Measurements from ENCODE around the gene NMT1. TPM values are rescaled to one million over a fixed set of nuclear protein-coding genes. Genes with fewer than 3 reads are reported as not detected.

Gene NMT1
- total and polyA plus RNA-seq, 2 of the 13 experiments (the other 11 are each of a cell fraction or from before 2014, with no cell fraction given) = 75.7 to 142 TPM

- TF ChIP-seq HMGXB3 (CRISPR knock-in tag; IDR thresholded peaks at IDR 0.05; ENCODE audit: borderline replicate concordance) (peak; percentile 75; the same call in 1 of the 2 replicates), GRHL1 (CRISPR knock-in tag; conservative IDR thresholded peaks at IDR 0.05) (no peak), MED8 (CRISPR knock-in tag; IDR thresholded peaks at IDR 0.05; ENCODE audit: insufficient replicate concordance) (no peak), EEA1 (CRISPR knock-in tag; IDR thresholded peaks at IDR 0.05; ENCODE audit: borderline replicate concordance) (0 out of 2 replicates have a peak, but pooled peaks have one; percentile 53), PAF1 (CRISPR knock-in tag; IDR thresholded peaks at IDR 0.05) (no peak), NR2F6 (IDR thresholded peaks at IDR 0.05) (no peak), NR2F6 (CRISPR knock-in tag; IDR thresholded peaks at IDR 0.05) (peak; percentile 47), FOXP4 (CRISPR knock-in tag; IDR thresholded peaks at IDR 0.05) (peak; percentile 75), RFXANK (CRISPR knock-in tag; IDR thresholded peaks at IDR 0.05) (no peak), RCOR2 (CRISPR knock-in tag; IDR thresholded peaks at IDR 0.05) (peak; percentile 34; the same call in 1 of the 2 replicates), GATAD1 (CRISPR knock-in tag; IDR thresholded peaks at IDR 0.05) (peak; percentile 47; the same call in 1 of the 2 replicates), IRF9 (CRISPR knock-in tag; IDR thresholded peaks at IDR 0.05; ENCODE audit: borderline replicate concordance) (0 out of 2 replicates have a peak, but pooled peaks have one; percentile 34), PPARG (CRISPR knock-in tag; conservative IDR thresholded peaks at IDR 0.05) (0 out of 2 replicates have a peak, but pooled peaks have one; percentile 14), ARID2 (CRISPR knock-in tag; IDR thresholded peaks at IDR 0.05; ENCODE audit: borderline replicate concordance) (no peak), ZNF24 (IDR thresholded peaks at IDR 0.05) (no peak), ZNF460 (CRISPR knock-in tag; IDR thresholded peaks at IDR 0.05; ENCODE audit: borderline replicate concordance) (no peak), ZNF264 (CRISPR knock-in tag; IDR thresholded peaks at IDR 0.05) (peak; percentile 86), ZNF703 (CRISPR knock-in tag; IDR thresholded peaks at IDR 0.05; ENCODE audit: borderline replicate concordance) (no peak), MTF2 (CRISPR knock-in tag; IDR thresholded peaks at IDR 0.05; ENCODE audit: borderline replicate concordance) (no peak)
Measured at GRCh38 chr17:45101883-45102811, 41.0 kb downstream of the NMT1 start (continued).

All from HepG2 (cell line).